HG02840 (cell line): Measurements from ENCODE around the gene NCEH1.
"Not testable (repeated sequence)": the region's sequence is repeated elsewhere in the genome, so short reads cannot be mapped to it uniquely, and the experiment has no call there.

Experiments used
- ATAC-seq: cut with Tn5 transposase; IDR thresholded peaks from one replicate; pipeline ENCODE4 v1.9.1; 2021; ENCODE audit warnings: mild to moderate bottlenecking, moderate library complexity, moderate number of reproducible peaks; ENCODE audit not compliant: unreplicated experiment, low FRiP score

The NCEH1 gene

GRCh38 chr3:172680684-172681083 is 30.2 kb downstream of the NCEH1 start:
- no peak for ATAC-seq

GRCh38 chr3:172679599-172679998 is 31.3 kb downstream of the NCEH1 start:
- no peak for ATAC-seq

- ATAC-seq = no peak
These were observed 32.8 kb downstream of the NCEH1 start for GRCh38 chr3:172678068-172678467.

GRCh38 chr3:172676196-172676922 is 34.5 kb downstream of the NCEH1 start:
- no peak for ATAC-seq

- ATAC-seq = no peak
These were observed 35.2 kb downstream of the NCEH1 start for GRCh38 chr3:172675441-172676193.

- ATAC-seq = peak; percentile 52
These were observed 37.6 kb downstream of the NCEH1 start for GRCh38 chr3:172673210-172673679.

- ATAC-seq = no peak
These were observed 41.8 kb downstream of the NCEH1 start for GRCh38 chr3:172669021-172669420.

- peak; percentile 77 for ATAC-seq
These were observed 43.8 kb downstream of the NCEH1 start for GRCh38 chr3:172666873-172667694.

GRCh38 chr3:172666181-172666872 is 44.5 kb downstream of the NCEH1 start:
- ATAC-seq = no peak

GRCh38 chr3:172665510-172665909 is 45.4 kb downstream of the NCEH1 start:
- not testable (repeated sequence) for ATAC-seq

- not testable (repeated sequence) for ATAC-seq
These were observed 50.4 kb downstream of the NCEH1 start for GRCh38 chr3:172660421-172660820.

- no peak for ATAC-seq
These were observed 51.4 kb downstream of the NCEH1 start for GRCh38 chr3:172659246-172660002.

GRCh38 chr3:172658344-172659245 is 52.3 kb downstream of the NCEH1 start:
- ATAC-seq = no peak

- ATAC-seq = no peak
These were observed 54.3 kb downstream of the NCEH1 start for GRCh38 chr3:172656602-172657001.

- ATAC-seq = no peak
These were observed 55.5 kb downstream of the NCEH1 start for GRCh38 chr3:172655388-172655787.

GRCh38 chr3:172654470-172654869 is 56.4 kb downstream of the NCEH1 start:
- ATAC-seq = no peak

- no peak for ATAC-seq
These were observed 57.8 kb downstream of the NCEH1 start for GRCh38 chr3:172653004-172653572.

- no peak for ATAC-seq
These were observed 58.8 kb downstream of the NCEH1 start for GRCh38 chr3:172651936-172652625.
